Gastroesophageal sphincter (tissue), 3 donors: ENCODE measurements around the gene TMEM117.

Source experiments
- POLR2AphosphoS5 ChIP-seq: sonication (generic); formaldehyde crosslinking; IDR thresholded peaks from one replicate; pipeline ENCODE4 v1.6.1; 2017; ENCODE audit warnings: antibody characterized with exemption
- TF ChIP-seq, protein P1 (sequence below), 4 experiments: fragments of 200-600 bp in 2 of 4; fragments of 450-650 bp in 2 of 4; sonication (generic) in 1 of 4; IDR thresholded peaks; one replicate each; pipeline ENCODE4 v1.5.1; 2017 to 2019; ENCODE audit warnings: antibody characterized with exemption in 4 of 4, mild to moderate bottlenecking in 2 of 4, moderate library complexity in 2 of 4

DNA sequence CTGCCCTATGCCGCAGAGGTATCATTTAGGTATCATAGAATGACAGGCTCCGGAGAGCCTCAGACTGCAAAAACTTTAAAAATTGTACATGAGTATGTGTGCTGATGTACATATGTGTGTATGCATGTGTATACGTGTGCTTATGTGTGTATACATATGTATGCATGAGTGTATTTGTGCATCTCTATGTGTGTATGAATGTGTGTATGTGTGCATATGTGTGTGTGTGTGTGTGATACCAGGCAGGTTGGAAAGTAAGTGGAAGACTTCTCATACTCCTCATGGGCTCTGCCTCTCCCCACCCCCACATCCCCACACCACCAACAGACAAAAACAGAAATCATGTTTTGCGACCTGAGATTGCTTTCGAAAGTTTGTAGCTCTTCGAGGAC, 621 bp upstream of the TMEM117 start:
- TF ChIP-seq, protein P1, sequence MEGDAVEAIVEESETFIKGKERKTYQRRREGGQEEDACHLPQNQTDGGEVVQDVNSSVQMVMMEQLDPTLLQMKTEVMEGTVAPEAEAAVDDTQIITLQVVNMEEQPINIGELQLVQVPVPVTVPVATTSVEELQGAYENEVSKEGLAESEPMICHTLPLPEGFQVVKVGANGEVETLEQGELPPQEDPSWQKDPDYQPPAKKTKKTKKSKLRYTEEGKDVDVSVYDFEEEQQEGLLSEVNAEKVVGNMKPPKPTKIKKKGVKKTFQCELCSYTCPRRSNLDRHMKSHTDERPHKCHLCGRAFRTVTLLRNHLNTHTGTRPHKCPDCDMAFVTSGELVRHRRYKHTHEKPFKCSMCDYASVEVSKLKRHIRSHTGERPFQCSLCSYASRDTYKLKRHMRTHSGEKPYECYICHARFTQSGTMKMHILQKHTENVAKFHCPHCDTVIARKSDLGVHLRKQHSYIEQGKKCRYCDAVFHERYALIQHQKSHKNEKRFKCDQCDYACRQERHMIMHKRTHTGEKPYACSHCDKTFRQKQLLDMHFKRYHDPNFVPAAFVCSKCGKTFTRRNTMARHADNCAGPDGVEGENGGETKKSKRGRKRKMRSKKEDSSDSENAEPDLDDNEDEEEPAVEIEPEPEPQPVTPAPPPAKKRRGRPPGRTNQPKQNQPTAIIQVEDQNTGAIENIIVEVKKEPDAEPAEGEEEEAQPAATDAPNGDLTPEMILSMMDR (IDR thresholded peaks at IDR 0.05): no peak
- no peak for TF ChIP-seq POLR2AphosphoS5
